Skeletal muscle tissue (tissue), 5 donors: ENCODE results near the gene ST3GAL6. TPM values are rescaled to one million over a fixed set of nuclear protein-coding genes. Genes with fewer than 3 reads are reported as not detected.
"Not testable (repeated sequence)": the region's sequence is repeated elsewhere in the genome, so short reads cannot be mapped to it uniquely, and the experiment has no call there.

ENCODE experiments used
- H3K27ac ChIP-seq: one replicate; pipeline ENCODE4 v1.7.0; 2013; ENCODE audit warnings: mild to moderate bottlenecking, low read depth, low read length, inconsistent platforms
- H3K27me3 ChIP-seq, 3 donors: one replicate each; pipeline ENCODE4 v1.7.0; 2013; ENCODE audit warnings: low read length in 3 of 3; ENCODE audit not compliant: control insufficient read depth in 3 of 3, insufficient read depth in 3 of 3
- H3K36me3 ChIP-seq, 3 donors: one replicate each; pipeline ENCODE4 v1.7.0; 2013; ENCODE audit warnings: low read length in 3 of 3; ENCODE audit not compliant: control insufficient read depth in 3 of 3, insufficient read depth in 3 of 3
- H3K4me1 ChIP-seq, 3 donors: one replicate each; pipeline ENCODE4 v1.7.0; 2013; ENCODE audit warnings: low read length in 3 of 3, mild to moderate bottlenecking in 3 of 3; ENCODE audit not compliant: control insufficient read depth in 3 of 3, insufficient read depth in 3 of 3
- H3K4me3 ChIP-seq, 3 donors: one replicate each; pipeline ENCODE4 v1.7.0; 2013; ENCODE audit warnings: low read length in 3 of 3
- H3K9ac ChIP-seq, 3 donors: one replicate each; pipeline ENCODE4 v1.7.0; 2013; ENCODE audit warnings: low read length in 3 of 3, mild to moderate bottlenecking in 3 of 3, moderate library complexity in 2 of 3, low read depth in 1 of 3
- H3K9me3 ChIP-seq, 3 donors: one replicate each; pipeline ENCODE4 v1.7.0; 2013; ENCODE audit warnings: low read length in 3 of 3; ENCODE audit not compliant: control insufficient read depth in 3 of 3
- small RNA-seq: library from RNA; depleted of rRNA; stranded (forward); fragments of <200 nt; gene quantifications from one replicate; pipeline ENCODE3, GENCODE V24; 2014
- total RNA-seq: library from RNA; depleted of rRNA; stranded (reverse); fragments of >200 nt; gene quantifications from one replicate; pipeline ENCODE4 v1.2.3, GENCODE V29; 2014
- donor health status: Osteomylitis.

The ST3GAL6 gene
- total RNA-seq, 1 donor from 2014 or later, result 14.1 TPM

DNA sequence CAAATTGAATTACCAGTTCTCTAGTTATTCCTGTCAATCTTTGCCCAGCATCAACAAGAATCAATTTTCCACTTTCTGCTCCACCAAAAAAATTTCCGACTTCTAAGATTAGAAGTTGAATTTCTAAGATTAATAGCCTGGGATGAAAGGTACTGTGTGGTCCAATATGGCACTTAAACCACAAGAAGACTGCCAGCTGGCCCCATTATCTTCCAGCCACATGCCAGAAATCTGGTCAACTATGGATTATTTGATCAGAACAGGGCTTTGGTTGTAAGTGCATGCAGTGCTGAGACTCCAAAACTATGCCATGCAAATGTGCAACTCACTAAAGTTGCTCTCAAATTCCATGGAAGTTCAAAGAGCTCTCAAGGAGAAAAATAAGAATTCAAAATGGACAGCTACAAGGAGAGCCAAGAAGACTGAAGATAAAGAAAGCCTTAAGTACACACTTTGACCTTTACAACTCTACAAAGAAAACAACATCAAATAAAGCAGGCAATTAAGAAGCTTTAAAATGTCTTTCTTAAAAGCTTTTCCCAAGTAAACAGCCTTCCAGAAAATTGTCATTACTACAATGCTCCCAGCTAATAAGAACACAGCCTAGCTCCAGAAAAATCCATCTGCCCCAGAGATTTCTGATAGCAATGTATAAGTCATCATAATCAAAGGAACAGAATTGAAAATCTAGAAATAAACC, 64.2 kb downstream of the ST3GAL6 start:
- H3K27me3 ChIP-seq, result no peaks in the 10 kb centered on the region
- no peak overlapping the region for H3K27ac ChIP-seq
- H3K9me3 ChIP-seq, result no peaks in the 10 kb centered on the region
- peaks cover 0 to 4% (median 0%) of the 10 kb centered on the region in 3 donors for H3K36me3 ChIP-seq
- H3K4me3 ChIP-seq, result no peak overlapping the region
- no peaks in the 10 kb centered on the region for H3K4me1 ChIP-seq
- H3K9ac ChIP-seq, result no peak overlapping the region

DNA sequence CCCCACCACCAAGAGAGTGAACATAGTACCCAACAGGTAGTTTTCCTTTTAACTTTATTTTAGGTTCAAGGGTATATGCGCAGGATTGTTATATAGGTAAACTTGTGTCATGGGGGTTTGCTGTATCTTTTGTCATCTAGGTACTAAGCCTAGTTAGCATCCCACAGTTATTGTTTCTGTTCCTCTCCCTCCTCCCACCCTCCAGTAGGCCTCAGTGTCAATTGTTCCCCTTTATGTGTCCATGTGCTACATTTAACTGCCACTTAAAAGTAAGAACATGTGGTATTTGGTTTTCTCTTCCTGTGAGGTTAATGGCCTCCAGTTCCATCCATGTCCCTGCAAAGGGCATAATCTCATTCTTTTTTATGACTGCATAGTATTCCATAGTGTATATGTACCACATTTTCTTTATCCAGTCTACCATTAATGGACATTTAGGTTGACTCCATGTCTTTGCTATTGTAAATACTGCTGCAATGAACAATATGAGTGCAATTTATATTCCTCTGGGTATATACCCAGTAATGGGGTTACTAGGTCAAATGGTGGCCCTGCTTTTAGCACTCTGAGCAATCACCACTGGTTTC, 66.2 kb downstream of the ST3GAL6 start:
- no peak overlapping the region for H3K9ac ChIP-seq
- no peaks in the 10 kb centered on the region for H3K4me1 ChIP-seq
- no peak overlapping the region for H3K27ac ChIP-seq
- H3K9me3 ChIP-seq, result no peaks in the 10 kb centered on the region
- H3K4me3 ChIP-seq, result no peak overlapping the region
- no peaks in the 10 kb centered on the region for H3K36me3 ChIP-seq
- no peaks in the 10 kb centered on the region for H3K27me3 ChIP-seq

DNA sequence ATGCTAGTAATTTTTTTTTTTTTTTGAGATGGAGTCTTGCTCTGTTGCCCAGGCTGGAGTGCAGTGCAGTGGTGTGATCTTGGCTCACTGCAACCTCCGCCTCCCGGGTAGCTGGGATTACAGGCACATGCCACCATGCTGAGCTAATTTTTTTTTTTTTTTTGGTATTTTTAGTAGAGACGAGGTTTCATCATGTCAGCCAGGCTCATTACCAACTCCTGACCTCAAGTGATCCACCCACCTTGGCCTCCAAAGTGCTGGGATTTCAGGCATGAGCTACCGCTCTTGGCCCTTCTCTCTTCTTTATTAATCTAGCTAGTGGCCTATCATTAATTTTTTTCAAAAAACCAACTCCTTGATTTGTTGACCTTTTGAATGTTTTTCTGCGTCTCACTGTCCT, 67.9 kb downstream of the ST3GAL6 start:
- not testable (repeated sequence) for H3K4me1 ChIP-seq, H3K4me3 ChIP-seq

DNA sequence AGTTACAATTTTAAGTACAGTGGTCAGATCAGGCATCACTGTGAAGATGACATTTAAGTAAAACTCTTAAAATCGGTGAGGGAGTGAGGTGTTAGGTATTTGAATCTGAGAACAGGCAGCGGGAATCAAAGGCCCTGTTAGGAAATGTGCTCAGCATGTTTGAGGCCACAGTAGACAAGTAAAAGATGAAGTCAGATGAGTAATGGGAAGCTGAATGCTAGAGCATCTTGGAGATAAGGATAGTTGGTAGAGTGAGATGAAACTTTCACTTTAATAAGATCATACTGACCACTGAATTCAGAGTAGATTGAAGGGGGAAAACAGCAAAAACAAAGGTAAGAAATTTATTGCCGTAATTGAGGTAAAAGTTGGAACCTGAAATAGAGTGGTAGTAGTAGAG, 76.7 kb downstream of the ST3GAL6 start:
- H3K36me3 ChIP-seq, result peaks cover 0 to 2% (median 0%) of the 10 kb centered on the region in 3 donors

More for the DNA sequence above, 67.9 kb downstream of the ST3GAL6 start:
- H3K27ac ChIP-seq, H3K27me3 ChIP-seq, H3K9ac ChIP-seq, H3K9me3 ChIP-seq, H3K36me3 ChIP-seq: not testable (repeated sequence)

DNA sequence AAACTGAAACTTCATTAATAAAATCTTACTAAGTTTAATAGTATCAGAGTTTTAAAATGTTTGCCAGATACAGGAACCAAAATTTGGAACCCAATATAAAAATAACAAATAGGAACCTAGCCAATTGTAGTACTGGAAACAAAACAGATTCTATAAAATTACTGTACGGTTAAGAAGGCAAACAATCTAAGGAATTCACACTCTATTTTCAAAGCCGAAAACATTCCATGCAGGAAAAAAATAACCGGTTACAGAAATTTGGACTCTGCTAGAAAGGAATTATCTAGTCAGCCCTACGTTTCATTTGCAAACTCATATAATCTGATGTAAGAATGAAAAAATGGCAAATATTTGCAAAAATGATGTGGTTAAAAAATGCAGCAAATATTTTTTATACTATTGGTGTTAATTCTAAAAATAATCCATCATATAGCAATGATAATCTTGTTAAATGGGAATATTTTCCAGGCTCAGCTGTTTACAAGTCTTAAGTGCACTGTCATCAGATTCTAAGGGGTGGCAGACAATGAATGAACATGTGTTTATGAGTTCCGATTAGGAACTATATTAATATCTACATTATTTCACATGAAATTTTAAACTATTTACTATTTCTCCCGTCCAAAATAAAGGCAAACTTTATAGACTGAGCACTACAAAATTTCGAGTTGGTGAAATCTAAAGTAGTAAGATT, 80.3 kb downstream of the ST3GAL6 start:
- peaks cover 0 to 5% (median 4%) of the 10 kb centered on the region in 3 donors for H3K36me3 ChIP-seq
- H3K9ac ChIP-seq, result no peak overlapping the region
- H3K27me3 ChIP-seq, result no peaks in the 10 kb centered on the region
- no peaks in the 10 kb centered on the region for H3K9me3 ChIP-seq
- no peak overlapping the region for H3K27ac ChIP-seq
- H3K4me3 ChIP-seq, result no peak overlapping the region
- H3K4me1 ChIP-seq, result no peaks in the 10 kb centered on the region

More for the DNA sequence above, 76.7 kb downstream of the ST3GAL6 start:
- no peaks in the 10 kb centered on the region for H3K27me3 ChIP-seq
- H3K4me3 ChIP-seq, result no peak overlapping the region
- no peak overlapping the region for H3K27ac ChIP-seq
- H3K9ac ChIP-seq, result no peak overlapping the region
- no peaks in the 10 kb centered on the region for H3K9me3 ChIP-seq
- H3K4me1 ChIP-seq, result no peaks in the 10 kb centered on the region

Small RNA genes lying within 50 kb of the gene (small RNA-seq; reads per million reads assigned to genes)
- not detected for gene RNU6-26P

Other genes with a start within 250 kb of the ST3GAL6 start
- gene CLDND1, start 240.4 kb upstream of the ST3GAL6 start, total RNA-seq, result 63.7 TPM
- gene GPR15, start 231.4 kb upstream of the ST3GAL6 start, total RNA-seq, result not detected
- gene CPOX, start 169.7 kb upstream of the ST3GAL6 start, total RNA-seq, result 13.6 TPM
- 21.4 TPM for gene DCBLD2, start 138.4 kb downstream of the ST3GAL6 start, total RNA-seq